ENCODE results near the gene FAM222B.

FAM222B gene

GRCh38 chr17:28750178-28751047, 92.2 kb downstream of the FAM222B start:
- DNase-seq (ENCODE audit: low read depth): peak; percentile 77
- peak; percentile 99 for TF ChIP-seq CTCF (IDR thresholded peaks at IDR 0.05; ENCODE audit: control insufficient read depth, extremely low read depth, insufficient read depth)
- no peak overlapping the region for H3K4me3 ChIP-seq (ENCODE audit: low read depth, low read length)

GRCh38 chr17:28749516-28750177, 92.9 kb downstream of the FAM222B start:
- no peak for DNase-seq (ENCODE audit: low read depth)
- no peak overlapping the region for H3K4me3 ChIP-seq (ENCODE audit: low read depth, low read length)
- TF ChIP-seq CTCF (IDR thresholded peaks at IDR 0.05; ENCODE audit: control insufficient read depth, extremely low read depth, insufficient read depth): no peak

GRCh38 chr17:28748852-28749515, 93.6 kb downstream of the FAM222B start:
- no peak for DNase-seq (ENCODE audit: low read depth)
- no peak overlapping the region for H3K4me3 ChIP-seq (ENCODE audit: low read depth, low read length)
- TF ChIP-seq CTCF (IDR thresholded peaks at IDR 0.05; ENCODE audit: control insufficient read depth, extremely low read depth, insufficient read depth): no peak

- no peak for DNase-seq (ENCODE audit: low read depth)
- no peak for TF ChIP-seq CTCF (IDR thresholded peaks at IDR 0.05; ENCODE audit: control insufficient read depth, extremely low read depth, insufficient read depth)
- peak overlapping the region; percentile 89 for H3K4me3 ChIP-seq (ENCODE audit: low read depth, low read length)
Measured at GRCh38 chr17:28747801-28748750, 94.5 kb downstream of the FAM222B start.

GRCh38 chr17:28747051-28747691, 95.4 kb downstream of the FAM222B start:
- peak; percentile 98 for DNase-seq (ENCODE audit: low read depth)
- H3K4me3 ChIP-seq (ENCODE audit: low read depth, low read length): peak overlapping the region; percentile 89
- no peak for TF ChIP-seq CTCF (IDR thresholded peaks at IDR 0.05; ENCODE audit: control insufficient read depth, extremely low read depth, insufficient read depth)
